ENCODE measurements around the gene TEX29. TPM values are rescaled to one million over a fixed set of nuclear protein-coding genes. Genes with fewer than 3 reads are reported as not detected.

Gene TEX29
- total and polyA plus RNA-seq, 5 donors from 2014 or later: not detected

DNA sequence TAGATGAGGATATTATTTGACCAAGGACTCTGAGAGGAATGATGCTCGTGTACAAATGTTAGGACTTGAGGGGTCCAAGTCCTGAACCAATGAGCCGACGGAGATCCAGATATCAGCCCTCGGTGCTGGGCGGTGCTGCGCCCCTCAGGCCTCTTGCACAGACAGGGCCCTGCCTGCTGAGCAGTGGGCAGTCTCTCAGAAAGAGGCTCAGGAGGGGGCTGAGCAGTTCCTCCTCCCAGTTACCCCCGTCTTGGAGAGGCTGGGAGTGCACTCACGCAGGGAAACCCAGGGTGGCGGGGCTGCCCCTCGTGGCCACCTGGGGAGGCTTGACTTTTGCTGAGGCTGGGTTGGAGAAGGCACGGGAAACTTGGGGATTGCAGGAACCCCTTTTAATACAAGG lies 18.4 kb downstream of the TEX29 start:
- H3K4me3 Mint-ChIP-seq: no peak overlapping the region
- peaks cover 0 to 3% (median 0%) of the 10 kb centered on the region in 7 donors for H3K9me3 Mint-ChIP-seq
- H3K27me3 ChIP-seq (ENCODE audit: control insufficient read depth, insufficient read depth, low read length): no peaks in the 10 kb centered on the region
- no peaks in the 10 kb centered on the region for H3K27me3 Mint-ChIP-seq
- no peaks in the 10 kb centered on the region for H3K36me3 ChIP-seq (ENCODE audit: control insufficient read depth, insufficient read depth, low read length)
- no peak overlapping the region for H3K27ac Mint-ChIP-seq
- H3K4me3 ChIP-seq (ENCODE audit: low read depth, low read length): no peak overlapping the region
- H3K4me1 Mint-ChIP-seq: peaks cover 0 to 17% (median 0%) of the 10 kb centered on the region in 4 donors
- DNase-seq (no peak), ATAC-seq (ENCODE audit: low read depth in 2 of 2) (no peak)
- no peaks in the 10 kb centered on the region for H3K9me3 ChIP-seq (ENCODE audit: control insufficient read depth in 2 of 2, low read length in 2 of 2)
- no peaks in the 10 kb centered on the region for H3K4me1 ChIP-seq (ENCODE audit: control insufficient read depth, insufficient read depth, low read length, poor library complexity, severe bottlenecking)
- H3K36me3 Mint-ChIP-seq: peaks cover 13% of the 10 kb centered on the region
- no peak overlapping the region for H3K27ac ChIP-seq (ENCODE audit: insufficient read depth, low read length, poor library complexity, severe bottlenecking)

DNA sequence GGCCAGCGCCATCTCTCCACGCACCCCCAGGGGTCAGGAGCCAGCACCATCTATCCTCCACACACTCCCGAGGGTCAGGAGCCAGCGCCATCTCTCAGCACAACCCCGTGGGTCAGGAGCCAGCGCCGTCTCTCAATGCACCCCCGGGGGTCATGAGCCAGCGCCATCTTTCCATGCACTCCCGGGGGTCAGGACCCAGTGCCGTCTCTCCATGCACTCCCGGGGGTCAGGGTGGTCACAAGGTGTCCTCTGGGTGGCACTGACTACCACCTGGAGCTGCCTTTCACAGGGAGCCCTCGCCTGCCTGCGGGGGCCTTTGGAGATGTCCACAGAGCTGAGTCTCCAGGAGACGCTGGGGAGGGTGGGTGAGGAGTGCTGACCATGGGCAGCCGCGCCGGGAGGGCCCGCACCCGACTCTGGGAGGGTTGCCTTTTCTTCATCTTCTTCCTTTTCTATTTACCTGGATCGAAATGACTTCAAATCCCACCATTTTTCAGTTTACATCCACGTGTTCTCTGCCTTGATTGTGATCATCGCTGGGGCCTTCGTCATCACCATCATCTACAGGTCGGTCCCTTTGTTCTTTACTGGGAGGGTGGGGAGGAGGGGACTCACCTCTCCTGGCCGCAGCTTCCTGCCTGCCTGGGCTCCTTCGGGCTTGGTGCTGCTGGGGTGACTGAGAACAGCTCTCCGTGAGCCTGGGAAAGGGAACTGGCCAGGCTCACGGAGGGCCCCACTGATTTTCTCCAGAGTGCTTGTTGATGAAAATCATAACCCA lies 19.1 kb downstream of the TEX29 start:
- H3K36me3 ChIP-seq (ENCODE audit: control insufficient read depth, insufficient read depth, low read length): no peaks in the 10 kb centered on the region
- H3K4me1 ChIP-seq (ENCODE audit: control insufficient read depth, insufficient read depth, low read length, poor library complexity, severe bottlenecking): no peaks in the 10 kb centered on the region
- H3K27me3 ChIP-seq (ENCODE audit: control insufficient read depth, insufficient read depth, low read length): no peaks in the 10 kb centered on the region
- peaks cover 13% of the 10 kb centered on the region for H3K36me3 Mint-ChIP-seq
- ATAC-seq (ENCODE audit: low read depth in 2 of 2): no peak
- H3K4me1 Mint-ChIP-seq: peaks cover 0 to 19% (median 0%) of the 10 kb centered on the region in 4 donors
- H3K4me3 Mint-ChIP-seq: no peak overlapping the region
- H3K9me3 Mint-ChIP-seq: peaks cover 0 to 3% (median 0%) of the 10 kb centered on the region in 7 donors
- H3K27ac ChIP-seq (ENCODE audit: insufficient read depth, low read length, poor library complexity, severe bottlenecking): no peak overlapping the region
- H3K27me3 Mint-ChIP-seq: no peaks in the 10 kb centered on the region
- H3K27ac Mint-ChIP-seq: no peak overlapping the region
- H3K9me3 ChIP-seq (ENCODE audit: control insufficient read depth in 2 of 2, low read length in 2 of 2): no peaks in the 10 kb centered on the region
- no peak for DNase-seq
- H3K4me3 ChIP-seq (ENCODE audit: low read depth, low read length): no peak overlapping the region

- Histone ChIP-seq H3K9me3 (ENCODE audit: control insufficient read depth in 2 of 2, low read length in 2 of 2) (no peaks in the 10 kb centered on the region), H3K36me3 (ENCODE audit: control insufficient read depth, insufficient read depth, low read length) (no peaks in the 10 kb centered on the region), H3K4me1 (ENCODE audit: control insufficient read depth, insufficient read depth, low read length, poor library complexity, severe bottlenecking) (no peaks in the 10 kb centered on the region), H3K27me3 (ENCODE audit: control insufficient read depth, insufficient read depth, low read length) (no peaks in the 10 kb centered on the region), H3K4me3 (ENCODE audit: low read depth, low read length) (no peak overlapping the region), H3K27ac (ENCODE audit: insufficient read depth, low read length, poor library complexity, severe bottlenecking) (no peak overlapping the region)
- DNase-seq (no peak), ATAC-seq (ENCODE audit: low read depth in 2 of 2) (no peak)
- Mint-ChIP-seq H3K27me3 (no peaks in the 10 kb centered on the region), H3K27ac (no peak overlapping the region), H3K36me3 (peaks cover 6% of the 10 kb centered on the region), H3K9me3 (peaks cover 0 to 3% (median 0%) of the 10 kb centered on the region in 7 donors), H3K4me1 (peaks cover 0 to 19% (median 0%) of the 10 kb centered on the region in 4 donors), H3K4me3 (no peak overlapping the region)
Measured at GRCh38 chr13:111341886-111342285, 21.4 kb downstream of the TEX29 start.

GRCh38 chr13:111342721-111343120 lies 22.3 kb downstream of the TEX29 start:
- no peak for ATAC-seq (ENCODE audit: low read depth in 2 of 2)
- H3K27ac Mint-ChIP-seq: no peak overlapping the region
- no peaks in the 10 kb centered on the region for H3K27me3 ChIP-seq (ENCODE audit: control insufficient read depth, insufficient read depth, low read length)
- H3K27me3 Mint-ChIP-seq: no peaks in the 10 kb centered on the region
- DNase-seq: no peak
- H3K36me3 ChIP-seq (ENCODE audit: control insufficient read depth, insufficient read depth, low read length): no peaks in the 10 kb centered on the region
- H3K4me3 Mint-ChIP-seq: no peak overlapping the region
- no peak overlapping the region for H3K4me3 ChIP-seq (ENCODE audit: low read depth, low read length)
- no peak overlapping the region for H3K27ac ChIP-seq (ENCODE audit: insufficient read depth, low read length, poor library complexity, severe bottlenecking)
- H3K4me1 ChIP-seq (ENCODE audit: control insufficient read depth, insufficient read depth, low read length, poor library complexity, severe bottlenecking): no peaks in the 10 kb centered on the region
- H3K36me3 Mint-ChIP-seq: peaks cover 6% of the 10 kb centered on the region
- H3K9me3 ChIP-seq (ENCODE audit: control insufficient read depth in 2 of 2, low read length in 2 of 2): no peaks in the 10 kb centered on the region
- peaks cover 0 to 19% (median 0%) of the 10 kb centered on the region in 4 donors for H3K4me1 Mint-ChIP-seq
- peaks cover 0 to 2% (median 0%) of the 10 kb centered on the region in 7 donors for H3K9me3 Mint-ChIP-seq

GRCh38 chr13:111343186-111343805 lies 22.9 kb downstream of the TEX29 start:
- peak overlapping the region in 1 of 4 donors; percentile 54 for H3K4me3 Mint-ChIP-seq
- no peak overlapping the region for H3K27ac ChIP-seq (ENCODE audit: insufficient read depth, low read length, poor library complexity, severe bottlenecking)
- ATAC-seq (ENCODE audit: low read depth in 2 of 2) (no peak), DNase-seq (no peak)
- no peaks in the 10 kb centered on the region for H3K27me3 Mint-ChIP-seq
- peaks cover 6% of the 10 kb centered on the region for H3K36me3 Mint-ChIP-seq
- H3K27me3 ChIP-seq (ENCODE audit: control insufficient read depth, insufficient read depth, low read length): no peaks in the 10 kb centered on the region
- no peak overlapping the region for H3K4me3 ChIP-seq (ENCODE audit: low read depth, low read length)
- peaks cover 0 to 19% (median 0%) of the 10 kb centered on the region in 4 donors for H3K4me1 Mint-ChIP-seq
- H3K4me1 ChIP-seq (ENCODE audit: control insufficient read depth, insufficient read depth, low read length, poor library complexity, severe bottlenecking): no peaks in the 10 kb centered on the region
- no peaks in the 10 kb centered on the region for H3K36me3 ChIP-seq (ENCODE audit: control insufficient read depth, insufficient read depth, low read length)
- peak overlapping the region in 2 of 3 donors; percentile 1 to 62 for H3K27ac Mint-ChIP-seq
- H3K9me3 Mint-ChIP-seq: peaks cover 0 to 2% (median 0%) of the 10 kb centered on the region in 7 donors
- no peaks in the 10 kb centered on the region for H3K9me3 ChIP-seq (ENCODE audit: control insufficient read depth in 2 of 2, low read length in 2 of 2)

DNA sequence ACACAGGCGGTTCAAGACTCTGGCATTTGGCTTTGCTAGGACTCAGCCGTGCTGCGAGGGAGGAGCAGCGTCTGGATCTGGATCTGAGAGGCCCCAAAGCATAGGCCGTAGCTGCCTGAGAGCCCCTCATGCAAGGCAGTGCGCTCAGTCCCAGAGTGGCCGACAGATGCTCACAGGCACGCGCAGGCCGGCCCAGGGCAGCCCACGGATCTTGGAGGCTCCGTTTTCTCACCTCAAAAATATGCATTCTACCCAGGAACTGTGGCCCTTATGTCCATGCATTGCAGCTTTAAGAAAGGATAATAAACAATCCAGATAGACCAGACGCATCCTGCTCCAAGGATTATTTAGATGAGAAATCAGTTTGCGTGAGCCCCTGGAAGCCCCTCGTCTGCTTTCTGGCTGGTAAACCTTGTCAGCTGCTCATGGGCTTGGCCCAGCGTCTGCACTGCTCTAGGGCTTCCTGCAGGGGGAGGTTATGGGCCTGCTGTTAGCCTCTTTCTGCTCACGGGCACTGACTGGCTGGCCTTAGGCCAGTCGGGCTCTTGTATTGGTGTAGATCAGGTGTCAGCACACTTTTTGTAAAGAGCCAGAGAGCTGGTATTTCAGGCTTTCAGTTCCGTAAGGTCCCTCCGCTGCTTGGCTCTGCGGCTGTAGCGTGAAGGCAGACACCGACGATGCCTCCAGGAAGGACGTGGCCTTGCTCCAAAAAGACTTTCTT lies 24.2 kb downstream of the TEX29 start:
- H3K4me1 Mint-ChIP-seq: peaks cover 0 to 19% (median 0%) of the 10 kb centered on the region in 4 donors
- Histone ChIP-seq H3K4me3 (ENCODE audit: low read depth, low read length) (no peak overlapping the region), H3K27ac (ENCODE audit: insufficient read depth, low read length, poor library complexity, severe bottlenecking) (no peak overlapping the region), H3K4me1 (ENCODE audit: control insufficient read depth, insufficient read depth, low read length, poor library complexity, severe bottlenecking) (no peaks in the 10 kb centered on the region), H3K27me3 (ENCODE audit: control insufficient read depth, insufficient read depth, low read length) (no peaks in the 10 kb centered on the region), H3K9me3 (ENCODE audit: control insufficient read depth in 2 of 2, low read length in 2 of 2) (no peaks in the 10 kb centered on the region), H3K36me3 (ENCODE audit: control insufficient read depth, insufficient read depth, low read length) (no peaks in the 10 kb centered on the region)
- DNase-seq (no peak), ATAC-seq (ENCODE audit: low read depth in 2 of 2) (no peak)
- H3K36me3 Mint-ChIP-seq: peaks cover 10% of the 10 kb centered on the region
- no peak overlapping the region for H3K4me3 Mint-ChIP-seq
- no peaks in the 10 kb centered on the region for H3K27me3 Mint-ChIP-seq
- no peak overlapping the region for H3K27ac Mint-ChIP-seq
- peaks cover 0 to 2% (median 0%) of the 10 kb centered on the region in 7 donors for H3K9me3 Mint-ChIP-seq

GRCh38 chr13:111345682-111346081 lies 25.2 kb downstream of the TEX29 start:
- H3K4me3 ChIP-seq (ENCODE audit: low read depth, low read length): no peak overlapping the region
- DNase-seq (no peak), ATAC-seq (ENCODE audit: low read depth in 2 of 2) (no peak)
- no peaks in the 10 kb centered on the region for H3K9me3 ChIP-seq (ENCODE audit: control insufficient read depth in 2 of 2, low read length in 2 of 2)
- H3K27ac ChIP-seq (ENCODE audit: insufficient read depth, low read length, poor library complexity, severe bottlenecking): no peak overlapping the region
- H3K27me3 ChIP-seq (ENCODE audit: control insufficient read depth, insufficient read depth, low read length): peaks cover 2% of the 10 kb centered on the region
- Mint-ChIP-seq H3K27me3 (no peaks in the 10 kb centered on the region), H3K4me1 (peaks cover 0 to 19% (median 0%) of the 10 kb centered on the region in 4 donors), H3K9me3 (peaks cover 0 to 2% (median 0%) of the 10 kb centered on the region in 7 donors), H3K27ac (no peak overlapping the region), H3K4me3 (no peak overlapping the region), H3K36me3 (peaks cover 8% of the 10 kb centered on the region)
- H3K36me3 ChIP-seq (ENCODE audit: control insufficient read depth, insufficient read depth, low read length): no peaks in the 10 kb centered on the region
- H3K4me1 ChIP-seq (ENCODE audit: control insufficient read depth, insufficient read depth, low read length, poor library complexity, severe bottlenecking): no peaks in the 10 kb centered on the region

All from CD4-positive, CD25-positive, alpha-beta regulatory T cell (primary cell).